GM21423 (cell line): ENCODE measurements around the gene LEAP2.
"Not testable (repeated sequence)": the region's sequence is repeated elsewhere in the genome, so short reads cannot be mapped to it uniquely, and the experiment has no call there.

Experiments
- ATAC-seq: cut with Tn5 transposase; IDR thresholded peaks from one replicate; pipeline ENCODE4 v1.9.1; 2021; ENCODE audit warnings: mild to moderate bottlenecking, moderate library complexity; ENCODE audit not compliant: unreplicated experiment

LEAP2 gene

DNA sequence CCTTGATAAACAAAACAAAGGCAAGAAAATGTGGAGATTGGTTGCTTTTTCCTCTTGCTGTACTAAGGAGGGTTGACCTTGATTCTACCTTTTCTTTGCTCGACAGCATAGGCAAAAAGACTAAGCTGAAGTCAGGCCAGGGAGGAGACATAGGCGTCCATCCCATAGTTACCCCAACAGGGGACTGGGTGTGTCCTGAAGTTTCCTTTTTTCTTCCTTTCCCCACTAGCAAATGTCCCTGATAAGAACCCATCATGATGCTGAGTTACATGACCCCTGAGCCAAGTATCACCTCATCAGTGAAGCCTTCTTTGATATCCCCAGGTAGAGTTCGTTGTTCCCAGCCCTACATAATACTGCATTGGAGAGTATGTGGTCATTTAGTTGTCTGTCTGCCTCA lies 33.2 kb upstream of the LEAP2 start:
- ATAC-seq = no peak

DNA sequence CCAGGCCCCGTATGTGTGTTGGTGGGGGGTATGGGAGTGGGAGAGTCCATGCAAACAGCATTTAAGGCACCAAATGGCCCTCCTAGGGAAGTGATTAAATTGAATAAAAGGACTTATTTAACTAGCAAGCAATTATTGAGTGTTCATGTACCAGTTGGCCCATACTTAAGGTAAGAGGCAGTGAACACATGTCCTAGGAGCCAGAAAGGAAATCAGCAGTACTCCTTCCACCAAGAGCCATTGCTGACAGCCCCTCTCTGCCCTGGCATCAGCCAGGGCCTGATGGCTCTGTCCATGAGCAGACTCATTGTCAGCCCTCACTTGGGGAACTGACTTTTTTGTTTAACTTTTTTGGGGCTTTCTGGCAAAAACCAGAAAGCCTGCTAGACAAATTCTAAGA lies 32.6 kb upstream of the LEAP2 start:
- ATAC-seq = no peak

DNA sequence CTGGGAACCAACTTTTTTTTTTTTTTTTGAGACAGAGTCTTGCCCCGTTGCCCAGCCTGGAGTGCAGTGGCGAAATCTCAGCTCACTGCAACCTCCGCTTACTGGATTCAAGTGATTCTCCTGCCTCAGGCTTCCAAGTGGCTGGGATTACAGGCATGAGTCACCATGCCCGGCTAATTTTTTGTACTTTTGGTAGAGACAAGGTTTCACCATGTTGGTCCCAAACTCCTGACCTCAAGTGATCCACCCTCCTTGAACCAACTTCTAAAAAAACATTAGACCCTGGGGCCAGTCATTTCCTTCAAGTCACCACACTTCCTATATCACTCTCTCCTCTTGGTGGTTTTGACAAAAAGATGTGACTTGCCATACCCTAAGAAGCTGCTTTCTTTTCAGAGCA lies 32.2 kb upstream of the LEAP2 start:
- ATAC-seq = no peak

- no peak for ATAC-seq
These were observed 25.2 kb upstream of the LEAP2 start for GRCh38 chr5:132848270-132848669.

- no peak for ATAC-seq
These were observed 24.1 kb upstream of the LEAP2 start for GRCh38 chr5:132849347-132849746.

DNA sequence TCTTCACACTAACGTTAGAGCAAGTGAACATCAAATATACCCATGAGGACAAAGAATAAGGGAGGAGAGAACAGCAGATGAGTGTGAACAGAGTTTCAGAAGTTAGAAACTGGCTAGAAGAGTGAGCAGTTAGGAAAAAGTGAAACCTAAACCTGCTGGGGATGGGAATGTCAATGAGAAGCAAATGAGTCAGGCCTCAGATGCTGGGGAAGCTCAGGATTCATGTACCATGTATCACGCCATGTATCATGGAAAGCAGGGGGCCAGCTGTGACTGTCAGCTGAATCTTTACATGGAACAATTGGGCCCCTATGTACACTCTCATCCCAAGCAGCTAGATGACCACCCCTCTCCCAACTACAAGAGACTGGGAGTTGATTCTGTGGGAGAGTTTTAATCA lies 23.4 kb upstream of the LEAP2 start:
- ATAC-seq = no peak

GRCh38 chr5:132853323-132853722 lies 20.1 kb upstream of the LEAP2 start:
- ATAC-seq = no peak

DNA sequence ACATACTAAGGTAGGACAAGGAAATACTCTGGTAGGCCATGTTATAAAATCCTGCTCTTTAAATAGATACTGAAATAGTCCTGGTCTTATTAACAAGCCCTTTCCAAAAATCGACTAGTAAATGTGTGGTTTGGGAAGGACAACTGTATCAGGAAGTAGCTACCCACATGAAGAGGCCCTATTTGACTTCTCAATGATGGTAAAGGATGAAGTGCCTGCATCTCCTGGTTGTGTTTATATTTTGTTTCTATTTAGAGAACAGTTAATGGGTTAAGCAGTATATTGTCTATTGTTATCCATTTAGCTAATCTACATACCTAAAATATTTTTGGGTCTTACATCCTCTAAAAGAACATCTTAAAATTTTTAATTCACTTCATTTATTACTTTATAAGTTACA lies 19.7 kb upstream of the LEAP2 start:
- no peak for ATAC-seq

GRCh38 chr5:132854301-132854700 lies 19.2 kb upstream of the LEAP2 start:
- ATAC-seq = no peak

- not testable (repeated sequence) for ATAC-seq
These were observed 18.5 kb upstream of the LEAP2 start for GRCh38 chr5:132854992-132855391.

GRCh38 chr5:132856011-132856410 lies 17.5 kb upstream of the LEAP2 start:
- ATAC-seq = no peak

DNA sequence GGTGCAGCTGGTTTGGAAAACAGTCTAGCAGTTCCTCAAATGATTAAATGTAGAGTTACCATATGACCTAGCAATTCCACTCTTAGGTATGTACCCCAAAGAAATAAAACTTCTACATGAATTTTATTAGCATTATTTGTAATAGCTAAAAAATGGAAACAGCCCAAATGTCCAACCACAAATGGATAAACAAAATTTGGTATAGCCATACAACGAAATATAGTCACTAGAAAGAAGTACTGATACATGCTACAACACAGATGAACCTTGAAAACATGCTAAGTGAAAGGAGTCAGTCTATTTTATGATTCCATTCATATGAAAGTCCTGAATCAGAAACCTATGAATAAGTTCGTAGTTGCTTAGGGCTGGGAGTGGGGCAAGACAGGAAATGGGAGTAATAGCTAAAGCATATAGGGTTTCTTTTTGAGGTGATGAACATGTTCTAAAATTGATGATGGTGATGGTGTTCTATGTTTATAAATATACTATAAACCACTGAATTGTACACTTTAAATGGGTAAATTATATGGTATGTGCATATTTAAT lies 13.5 kb upstream of the LEAP2 start:
- no peak for ATAC-seq

DNA sequence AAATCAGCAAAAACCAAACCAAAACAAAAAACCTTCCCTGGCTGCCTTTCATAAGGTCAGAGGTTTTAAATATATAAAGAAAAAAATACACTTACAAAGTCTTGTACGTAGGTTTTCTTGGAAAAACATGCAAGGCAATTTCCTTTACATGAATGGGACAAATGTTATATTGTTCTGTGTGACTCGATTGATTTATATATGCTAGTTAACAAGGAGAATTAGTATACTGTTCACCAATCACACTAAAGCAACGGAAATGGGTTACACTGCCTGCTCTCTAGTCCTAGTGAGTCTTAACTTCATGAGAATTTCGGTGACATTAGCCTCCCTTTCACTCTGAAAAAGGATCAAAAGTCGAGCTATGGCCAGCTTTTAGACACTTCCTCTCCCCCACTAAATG lies 12.7 kb upstream of the LEAP2 start:
- no peak for ATAC-seq

DNA sequence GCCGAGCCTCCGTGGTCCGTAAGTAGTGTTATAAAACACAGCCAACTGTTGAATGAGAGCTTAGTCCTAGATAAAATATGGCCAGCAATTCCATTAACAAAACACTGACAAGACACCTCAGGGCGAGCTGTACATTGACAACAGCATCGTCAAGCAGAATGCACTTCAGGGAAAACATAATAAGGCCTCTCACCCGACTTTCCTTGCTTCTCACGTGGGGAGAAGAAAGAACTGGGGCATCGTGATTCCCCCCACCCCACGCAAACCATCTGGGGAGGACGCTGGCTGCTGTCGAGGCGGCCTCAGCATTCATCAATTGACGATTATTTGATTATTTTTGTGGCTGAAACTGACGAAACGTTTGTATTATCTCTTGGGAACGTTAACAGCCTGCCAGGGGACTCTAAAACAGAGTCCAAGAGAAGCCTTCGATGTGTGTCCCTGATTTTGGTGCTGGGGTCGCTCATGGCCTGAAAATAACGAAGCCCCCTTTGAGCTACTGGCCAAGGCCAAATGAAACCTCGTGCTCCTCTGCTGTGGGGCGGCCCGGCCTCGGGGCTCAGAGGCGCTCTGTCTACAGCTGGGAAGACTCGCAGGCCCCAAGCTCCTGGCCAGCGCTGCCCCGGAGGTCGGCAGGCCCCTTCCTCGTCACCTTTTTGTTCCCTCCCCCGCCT lies 7.7 kb upstream of the LEAP2 start:
- peak; percentile 13 for ATAC-seq

- peak; percentile 99 for ATAC-seq
These were observed 7.0 kb upstream of the LEAP2 start, which contains the start of the genes GDF9 and UQCRQ for GRCh38 chr5:132866342-132867045. Gene GDF9, minus strand, starts transcription at chr5:132866469. Its CDS starts 1,936 bp downstream, at chr5:132864533. Gene UQCRQ, plus strand, starts transcription at chr5:132866642. Its CDS starts 240 bp downstream, at chr5:132866882.

DNA sequence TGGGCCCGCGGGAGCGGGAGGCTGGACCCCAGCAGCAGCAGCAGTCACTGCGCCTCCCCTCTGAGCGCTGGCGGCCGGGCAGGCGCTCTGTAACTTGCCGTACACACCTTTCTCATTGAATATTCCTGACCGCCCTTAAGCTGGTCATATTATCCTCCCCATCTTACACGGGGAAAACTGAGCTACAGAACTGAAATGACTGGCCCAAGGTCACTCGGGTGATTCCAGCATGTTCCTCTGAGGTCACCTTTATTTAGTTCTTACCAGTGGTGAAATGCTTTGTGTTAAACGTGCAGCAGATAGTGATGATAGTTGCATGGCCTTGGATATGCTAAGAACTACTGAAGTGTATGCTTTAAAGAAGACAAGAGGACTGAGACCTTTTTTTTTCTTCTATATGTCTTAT lies 6.4 kb upstream of the LEAP2 start:
- no peak for ATAC-seq

- no peak for ATAC-seq
These were observed 4.7 kb upstream of the LEAP2 start for GRCh38 chr5:132868754-132869153.

GRCh38 chr5:132870801-132871200 lies 2.7 kb upstream of the LEAP2 start:
- ATAC-seq = no peak

GRCh38 chr5:132871459-132872284 lies 1.8 kb upstream of the LEAP2 start:
- no peak for ATAC-seq

GRCh38 chr5:132872788-132873118 lies 715 bp upstream of the LEAP2 start:
- no peak for ATAC-seq

DNA sequence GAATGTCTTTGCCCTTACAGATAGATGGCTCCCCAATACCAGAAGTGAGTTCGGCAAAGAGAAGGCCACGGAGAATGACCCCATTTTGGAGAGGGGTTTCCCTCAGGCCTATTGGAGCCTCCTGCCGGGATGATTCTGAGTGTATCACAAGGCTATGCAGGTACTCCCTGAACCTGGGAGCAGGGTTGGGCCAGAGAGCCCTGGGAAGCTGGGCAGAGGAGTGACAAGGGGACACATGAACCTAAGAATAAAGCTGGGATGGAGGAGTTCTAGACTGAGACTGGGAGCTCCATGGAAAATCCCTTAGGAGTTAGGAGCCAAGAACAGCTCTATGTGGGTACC lies 433 bp downstream of the LEAP2 start:
- no peak for ATAC-seq
